ENCODE results near the gene TSHZ2.

The TSHZ2 gene

DNA sequence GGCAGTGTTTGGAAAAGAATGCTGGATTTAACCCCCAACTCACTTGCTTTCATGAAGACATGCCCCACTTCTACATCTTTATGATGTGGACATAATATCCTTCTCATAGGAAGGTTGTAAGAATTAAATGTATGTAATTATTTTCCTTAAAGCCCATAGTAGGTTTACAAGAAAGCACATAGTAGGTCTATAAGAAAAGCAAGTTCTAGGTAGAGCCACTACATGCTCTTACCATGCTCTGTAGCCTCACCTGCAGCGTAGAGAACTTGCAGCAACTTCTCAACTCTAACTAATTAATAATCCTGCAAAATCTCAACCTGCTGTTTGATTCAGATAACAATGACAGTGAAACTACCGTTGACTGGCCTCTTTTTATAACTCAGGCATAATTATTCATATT lies 288.4 kb downstream of the TSHZ2 start:
- DNase-seq: no peak

DNA sequence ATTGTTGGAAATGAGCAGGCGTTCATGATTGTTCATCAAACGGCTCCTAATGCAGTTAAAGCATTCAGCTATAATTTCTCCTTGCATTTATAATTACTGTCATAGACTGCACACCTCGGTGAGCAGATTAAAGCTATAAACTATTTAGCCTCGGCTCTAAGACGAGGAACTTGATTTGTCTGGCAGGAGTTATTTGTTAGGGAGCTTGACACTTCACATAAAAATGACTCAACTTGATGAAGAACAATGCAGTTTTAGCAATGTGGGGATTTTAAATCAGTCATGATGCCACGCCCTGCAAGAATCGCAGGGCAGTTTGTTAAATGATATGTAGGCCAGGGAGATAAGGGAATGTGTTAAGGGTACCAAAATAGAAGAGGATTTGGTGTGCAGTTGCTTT lies 290.2 kb downstream of the TSHZ2 start:
- no peak for DNase-seq

DNA sequence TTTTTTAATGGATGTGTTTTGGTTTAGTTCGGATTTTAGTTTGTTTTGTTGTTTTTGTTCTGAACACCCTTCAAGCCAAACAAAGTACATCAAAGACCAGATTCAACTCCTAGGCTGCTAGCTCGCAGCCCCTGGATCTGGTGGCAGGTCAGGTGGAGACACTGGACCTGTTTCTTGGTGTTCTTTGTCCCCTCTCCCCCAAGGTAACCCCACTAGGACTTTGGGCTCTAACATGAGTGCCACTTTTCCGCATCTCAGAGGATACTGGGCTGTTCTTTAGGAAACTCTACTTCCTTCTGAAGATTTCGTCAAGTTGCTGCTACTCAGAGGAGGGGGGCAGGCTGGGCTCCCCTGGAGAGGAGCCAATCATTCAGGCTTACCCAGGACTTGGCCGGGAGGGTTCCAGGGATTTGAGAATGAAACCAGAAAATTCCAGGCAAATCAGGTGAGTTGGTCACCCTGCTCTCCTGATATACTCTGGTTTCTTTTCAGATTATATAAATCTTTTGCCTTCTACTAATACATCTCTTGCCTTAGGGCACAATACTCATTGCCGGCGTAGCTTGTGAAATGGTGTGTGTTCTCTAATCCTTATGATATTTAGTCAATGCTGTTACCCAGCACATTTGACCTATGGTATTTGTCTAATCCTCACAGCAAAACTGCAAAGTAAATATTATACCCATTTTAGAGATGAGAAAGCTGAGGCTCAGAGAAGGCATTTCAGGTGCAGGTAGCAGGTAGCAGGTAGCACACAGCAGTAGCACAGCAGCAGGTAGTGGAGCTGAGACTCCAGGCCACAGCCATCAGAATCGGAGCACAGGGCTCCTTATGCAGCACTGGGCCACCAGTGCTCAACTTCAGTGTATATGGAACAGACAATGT lies 291.6 kb downstream of the TSHZ2 start:
- DNase-seq: no peak

DNA sequence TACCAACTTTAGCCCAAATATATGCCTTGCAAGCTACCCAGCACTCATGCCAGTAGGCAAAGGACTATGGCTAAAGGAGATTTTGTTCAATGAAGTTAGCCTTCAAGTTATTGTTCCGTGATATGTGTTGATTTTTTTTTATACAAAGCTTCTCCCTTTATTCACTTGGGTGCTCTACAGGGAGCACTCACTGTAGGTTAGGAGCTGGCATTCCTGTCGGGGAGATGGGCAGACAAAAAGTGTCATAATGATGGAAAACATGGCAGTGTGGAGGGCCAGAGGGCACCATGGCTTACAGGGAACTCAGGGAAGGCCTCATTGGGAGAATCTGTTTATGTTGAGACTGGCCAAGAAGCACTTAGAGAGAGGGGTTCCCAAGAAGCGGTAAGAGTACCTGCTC lies 292.4 kb downstream of the TSHZ2 start:
- DNase-seq: no peak

DNA sequence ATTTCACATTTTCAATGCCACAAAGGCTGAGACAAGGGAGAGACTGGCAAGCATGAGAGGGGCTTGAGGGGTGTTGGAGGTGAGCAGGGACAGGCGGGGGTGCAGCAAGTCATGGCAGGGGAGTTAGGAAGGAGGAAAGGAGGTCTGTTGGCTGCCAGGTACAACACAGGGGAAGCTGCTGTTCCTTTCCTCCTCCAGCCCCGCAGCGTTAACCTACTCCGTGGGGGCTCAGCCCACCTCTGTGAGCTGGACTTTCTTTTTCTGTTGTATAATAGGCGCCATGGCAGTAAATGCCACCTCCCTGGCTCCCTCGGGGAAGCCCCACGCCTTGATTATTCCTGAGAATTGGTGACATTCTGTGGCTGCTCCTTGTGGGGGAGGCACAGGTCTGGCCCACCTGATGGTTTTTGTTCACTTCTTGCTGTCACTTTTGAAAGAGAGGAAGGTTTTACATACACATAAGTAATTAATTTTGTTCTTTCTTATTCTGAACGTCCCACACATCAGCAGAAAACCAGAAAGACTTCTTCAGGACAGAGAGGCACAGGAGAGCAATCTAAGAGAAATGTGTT lies 293.2 kb downstream of the TSHZ2 start:
- no peak for DNase-seq

DNA sequence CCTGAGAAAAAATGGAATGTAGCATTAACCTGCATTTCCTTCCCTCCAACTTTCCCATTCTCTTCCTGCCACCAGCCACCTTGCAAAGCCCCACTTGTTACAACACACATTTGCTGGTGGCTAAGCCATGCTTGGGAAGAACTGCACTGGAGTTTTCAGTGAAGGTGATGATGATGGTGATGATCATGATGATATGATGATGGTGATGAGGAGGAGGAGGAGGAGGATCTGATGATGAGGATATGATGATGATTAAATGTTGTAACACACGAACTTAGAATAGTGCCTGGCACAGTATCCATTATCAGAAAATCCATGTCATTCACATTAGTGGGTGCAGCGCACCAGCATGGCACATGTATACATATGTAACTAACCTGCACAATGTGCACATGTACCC lies 297.2 kb downstream of the TSHZ2 start:
- no peak for DNase-seq

DNA sequence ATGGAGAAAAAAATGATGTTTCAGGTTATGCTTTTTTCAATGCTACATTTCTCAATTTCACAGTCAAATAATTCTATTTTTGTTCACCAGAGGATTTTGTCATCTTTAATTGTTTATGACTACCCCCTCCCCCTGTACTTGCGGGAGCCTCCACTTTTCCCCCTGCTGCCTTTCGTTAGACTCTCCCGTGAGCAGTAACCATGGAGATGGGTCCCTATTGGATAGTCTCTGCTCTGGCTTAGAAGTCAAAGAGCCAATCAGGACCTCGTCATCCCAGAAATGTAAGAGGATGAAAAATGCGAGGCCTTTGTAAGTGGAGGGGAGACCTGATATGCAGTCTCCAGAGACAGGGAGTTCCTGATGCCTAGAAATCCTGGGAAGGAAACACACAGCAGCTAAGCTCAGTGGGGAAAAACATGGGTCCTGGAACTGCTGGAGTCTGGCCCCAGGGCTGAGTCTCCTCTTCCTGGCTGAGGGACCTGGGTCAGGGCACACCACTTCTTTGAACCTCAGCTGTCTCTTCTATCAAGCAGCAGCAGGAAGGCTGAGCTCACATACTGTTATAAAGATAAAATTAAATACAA lies 298.7 kb downstream of the TSHZ2 start:
- no peak for DNase-seq

DNA sequence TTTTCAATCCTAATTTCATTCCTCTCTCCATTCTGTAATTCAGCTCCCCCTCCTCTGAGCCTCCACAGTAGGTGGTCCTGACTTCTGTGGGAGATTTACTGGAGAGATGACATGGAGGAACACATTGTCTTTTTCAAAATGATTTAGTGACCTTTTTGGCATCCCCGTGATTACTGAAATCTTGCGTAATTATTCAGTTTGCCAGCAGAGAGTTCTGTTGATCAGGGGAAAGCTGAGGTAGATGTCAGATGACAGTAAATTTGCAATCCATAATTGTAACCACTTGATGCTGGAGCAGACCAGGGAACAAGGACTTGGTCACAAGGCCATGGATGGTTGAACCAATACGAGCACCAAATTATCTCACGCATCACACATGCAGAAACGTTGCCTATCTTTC lies 302.2 kb downstream of the TSHZ2 start:
- no peak for DNase-seq

DNA sequence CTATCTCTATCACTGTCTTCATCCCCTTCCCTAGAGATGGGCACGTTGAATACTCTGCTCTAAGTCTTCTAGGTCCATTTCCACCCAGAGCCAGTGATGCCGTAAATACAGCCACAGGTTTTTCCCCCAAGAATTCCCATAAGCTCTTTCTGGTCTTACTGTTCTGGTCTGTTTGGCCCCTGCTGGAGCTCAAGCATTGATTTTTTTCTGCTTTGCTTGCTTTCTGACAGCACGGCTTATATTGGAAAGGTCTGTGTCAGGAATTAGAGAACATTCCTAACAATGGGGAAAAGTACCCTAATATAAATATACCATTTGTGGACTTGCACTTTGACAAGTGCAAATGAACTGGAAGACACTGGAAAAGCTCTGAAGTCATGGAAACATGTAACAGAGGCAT lies 302.6 kb downstream of the TSHZ2 start:
- DNase-seq: no peak

DNA sequence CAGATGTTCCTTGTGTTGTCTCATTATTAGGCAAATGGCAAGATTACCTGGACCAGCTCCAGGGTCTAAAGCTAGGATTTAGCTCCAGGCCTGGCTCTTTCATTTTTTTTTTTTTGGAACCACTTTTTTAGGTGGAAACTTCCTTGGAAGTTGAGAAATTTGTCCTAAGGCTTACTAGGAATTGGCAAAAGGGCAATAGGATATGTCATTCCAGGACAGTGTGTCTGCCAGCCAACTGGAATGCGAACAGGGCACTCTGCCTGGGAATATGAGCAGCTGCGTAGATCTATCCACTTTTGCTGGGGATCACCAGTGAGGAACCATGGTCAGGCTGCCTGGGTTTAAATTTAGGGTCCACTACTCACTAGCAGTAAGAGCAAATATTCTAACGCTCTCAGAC lies 304.0 kb downstream of the TSHZ2 start:
- no peak for DNase-seq

DNA sequence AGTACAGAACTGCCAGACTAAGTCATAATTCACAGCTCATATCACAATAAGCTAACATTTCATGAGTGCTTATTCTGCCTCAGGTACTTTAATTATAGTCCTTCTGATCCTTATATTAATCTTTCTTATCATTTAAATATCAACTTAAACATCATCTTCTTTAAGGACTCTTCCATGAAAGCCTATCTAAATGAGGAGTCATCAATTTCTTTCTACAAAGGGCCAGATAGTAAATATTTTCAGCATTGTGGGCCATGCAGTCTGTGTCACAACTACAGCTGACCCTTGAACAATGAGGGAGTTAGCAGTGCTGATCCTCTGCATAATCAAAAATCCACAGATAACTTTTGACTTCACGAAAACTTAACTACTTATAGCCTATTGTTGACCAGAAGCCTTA lies 306.4 kb downstream of the TSHZ2 start:
- no peak for DNase-seq

DNA sequence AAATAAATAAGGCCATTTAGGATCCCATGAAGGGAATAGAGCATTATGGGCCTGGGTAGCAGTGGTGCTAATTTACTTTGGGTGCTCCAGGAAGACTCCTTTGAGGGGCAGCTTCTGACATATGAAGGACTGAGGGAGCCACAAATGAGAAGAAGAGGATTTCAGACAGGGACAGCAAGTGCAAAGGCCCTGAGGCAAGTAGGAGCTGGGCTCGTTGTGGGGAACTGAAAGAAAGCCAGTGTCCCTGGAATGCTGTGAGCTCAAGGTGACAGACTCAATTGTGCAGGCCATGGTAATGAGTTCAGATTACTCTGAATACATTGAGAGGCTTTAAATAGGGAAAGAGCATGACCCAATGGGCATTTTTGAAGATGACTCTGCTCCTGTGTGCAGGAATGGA lies 307.6 kb downstream of the TSHZ2 start:
- DNase-seq: no peak

DNA sequence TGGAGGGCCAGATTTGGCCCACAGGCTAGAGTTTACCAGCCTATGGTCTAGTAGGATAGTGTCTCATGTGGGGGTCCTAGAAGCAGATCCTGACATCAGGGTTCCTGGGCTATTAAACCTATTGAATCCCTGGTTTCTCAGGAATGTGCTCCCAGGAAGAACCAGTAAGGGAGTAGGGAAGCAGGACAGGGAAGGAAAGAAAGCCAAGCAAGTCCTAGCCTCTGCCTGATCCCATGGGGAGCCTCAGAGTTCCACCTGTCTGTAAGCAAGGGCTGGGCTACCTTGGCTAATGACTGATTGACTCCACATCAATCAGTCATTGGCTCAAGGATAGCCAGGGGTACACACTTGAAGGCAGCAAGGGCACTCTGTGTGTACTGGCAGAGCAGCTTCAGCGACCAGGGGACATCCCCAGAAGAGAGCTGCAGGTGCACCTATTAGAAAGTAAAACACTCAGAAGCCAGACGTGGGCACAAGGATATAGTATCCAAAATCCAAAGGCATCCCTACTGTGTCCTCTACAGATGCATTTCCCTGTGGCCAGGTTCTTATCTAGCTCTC lies 309.5 kb downstream of the TSHZ2 start:
- DNase-seq: no peak

DNA sequence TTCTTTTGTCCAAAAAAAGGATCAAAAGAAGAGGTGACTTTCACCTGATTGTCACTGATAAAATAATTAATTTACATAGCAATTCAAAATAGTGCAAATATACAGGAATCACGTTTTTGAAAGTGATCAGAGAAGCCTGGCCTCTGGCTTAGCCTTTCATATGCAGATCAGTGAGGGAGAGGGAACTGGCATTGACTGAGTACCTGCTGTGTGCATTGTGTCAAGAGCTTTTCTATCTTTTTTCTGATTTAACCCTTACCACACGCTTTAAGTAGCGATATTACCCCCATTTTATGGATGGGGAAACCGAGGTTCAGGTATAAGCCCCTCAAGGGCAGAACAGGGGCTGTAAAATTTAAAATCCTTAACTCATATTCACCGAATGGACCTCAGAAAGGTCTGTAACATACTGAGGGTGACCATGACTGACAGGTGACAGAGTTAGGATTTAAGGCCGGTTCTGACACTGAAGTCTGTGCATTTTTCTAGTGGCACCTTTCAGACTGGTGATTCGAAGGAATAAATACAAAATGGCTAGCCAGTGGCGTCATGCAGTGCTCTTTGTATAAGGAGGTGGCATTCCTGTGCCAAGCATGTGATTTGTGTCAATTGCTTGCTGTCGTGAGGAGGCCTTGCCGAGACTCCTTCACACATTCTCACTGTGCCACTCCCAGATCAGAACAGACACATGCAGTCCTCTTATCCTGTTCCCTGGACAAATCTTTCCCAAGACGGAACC lies 310.2 kb downstream of the TSHZ2 start:
- no peak for DNase-seq

DNA sequence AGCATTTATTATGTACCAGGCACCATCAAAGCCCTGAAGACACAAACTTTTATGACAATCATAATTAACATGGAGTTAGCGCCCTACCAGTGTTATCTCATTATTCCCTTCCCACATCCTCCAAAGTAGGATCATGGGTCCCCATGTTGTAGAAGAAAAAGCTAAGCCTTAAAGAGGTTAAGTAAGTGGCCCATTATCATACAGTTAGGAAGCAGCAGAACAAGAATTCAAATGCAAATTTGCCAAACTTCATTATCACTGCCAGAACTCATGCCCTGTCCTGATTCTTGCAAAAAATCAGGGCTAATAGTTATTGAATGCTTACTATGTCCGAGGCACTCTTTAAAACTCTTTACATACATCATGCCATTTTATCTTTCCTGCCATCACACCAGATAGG lies 310.9 kb downstream of the TSHZ2 start:
- DNase-seq: no peak

DNA sequence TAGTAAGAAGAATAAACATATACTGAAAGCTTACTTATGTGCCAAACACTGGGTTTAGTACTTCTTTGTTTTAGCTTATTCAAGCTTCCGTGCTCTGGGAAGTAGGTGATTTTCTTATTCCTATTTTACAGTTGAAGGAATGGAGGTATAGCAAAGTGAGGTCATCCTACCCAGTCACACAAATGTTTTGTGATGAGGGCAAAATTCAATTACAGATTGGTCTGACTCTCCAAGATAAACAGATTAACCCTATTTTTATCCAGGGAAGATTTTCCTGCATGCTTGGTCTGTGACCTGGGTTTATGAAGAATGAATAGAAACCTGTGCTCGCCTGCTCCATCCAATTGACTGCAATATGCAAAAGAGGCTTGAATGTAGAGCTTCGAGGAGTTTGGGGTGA lies 311.4 kb downstream of the TSHZ2 start:
- DNase-seq: no peak

DNA sequence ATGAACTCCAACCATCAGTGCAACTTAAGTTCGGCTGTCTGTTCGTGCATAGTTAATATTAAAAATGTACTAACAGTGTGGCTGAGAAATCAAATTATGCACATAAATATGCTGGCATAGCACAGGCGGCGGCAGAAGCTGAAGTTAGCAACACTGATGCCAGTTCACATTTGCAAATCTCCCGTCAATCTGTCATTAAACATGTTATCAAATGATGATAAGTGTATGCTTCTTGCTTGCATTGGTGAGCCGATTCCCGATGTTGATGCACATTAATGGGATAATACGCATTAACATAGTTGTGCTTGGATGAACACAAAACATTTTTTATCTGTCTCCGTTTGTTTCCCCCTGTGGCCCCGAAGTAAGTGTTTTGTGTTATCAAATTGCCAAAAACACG lies 312.1 kb downstream of the TSHZ2 start:
- no peak for DNase-seq

DNA sequence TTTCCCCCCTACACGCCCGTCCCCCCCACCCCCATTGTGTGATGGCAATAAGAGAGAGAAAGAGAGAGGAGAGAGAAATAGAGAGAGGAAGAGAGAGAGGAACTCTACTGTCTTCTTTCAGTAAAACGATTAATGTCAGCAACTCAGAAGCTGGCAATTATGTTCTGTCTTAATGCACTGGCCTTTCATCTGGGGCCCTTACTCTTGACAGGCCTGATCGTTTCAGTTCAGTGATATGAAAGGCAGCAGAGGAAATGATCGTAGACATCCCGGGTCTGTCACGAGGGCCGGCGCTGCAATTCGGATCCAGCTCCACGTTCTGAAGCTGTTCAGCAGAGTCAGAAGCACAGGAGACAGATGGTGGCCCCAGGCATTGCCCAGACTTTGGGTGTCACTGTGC lies 312.5 kb downstream of the TSHZ2 start:
- DNase-seq: no peak

DNA sequence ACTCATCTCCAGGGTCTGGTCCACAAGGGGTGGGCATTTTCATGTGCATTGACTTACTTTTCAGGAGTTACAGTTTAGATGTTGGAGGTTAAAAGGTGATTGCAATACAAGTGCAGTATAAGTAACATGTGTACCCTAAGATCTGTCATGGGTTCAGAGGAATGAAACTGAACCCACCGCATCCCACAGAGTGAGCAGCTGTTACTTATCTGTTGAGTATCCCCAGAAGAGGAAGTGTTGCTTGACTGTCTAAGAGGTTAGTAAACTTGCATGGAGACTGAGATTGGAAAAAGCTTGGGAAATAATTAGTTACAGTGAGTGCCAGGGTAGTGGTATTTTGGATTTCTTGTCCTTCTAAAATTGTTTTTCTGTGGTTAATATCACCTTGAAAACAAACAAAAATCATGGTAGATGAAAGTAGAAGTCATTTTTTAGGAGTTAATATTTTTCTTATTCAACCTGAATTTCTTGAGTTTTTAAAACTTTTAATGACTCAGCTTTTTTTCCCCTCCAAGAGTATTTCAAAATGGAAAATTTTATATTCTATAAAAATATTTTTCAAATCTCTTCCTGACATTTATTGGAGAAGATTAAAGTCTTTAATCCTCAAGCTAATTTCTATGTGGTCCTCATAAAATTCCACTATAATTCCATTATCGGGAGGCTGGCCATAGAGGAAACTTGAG lies 315.3 kb downstream of the TSHZ2 start:
- no peak for DNase-seq

DNA sequence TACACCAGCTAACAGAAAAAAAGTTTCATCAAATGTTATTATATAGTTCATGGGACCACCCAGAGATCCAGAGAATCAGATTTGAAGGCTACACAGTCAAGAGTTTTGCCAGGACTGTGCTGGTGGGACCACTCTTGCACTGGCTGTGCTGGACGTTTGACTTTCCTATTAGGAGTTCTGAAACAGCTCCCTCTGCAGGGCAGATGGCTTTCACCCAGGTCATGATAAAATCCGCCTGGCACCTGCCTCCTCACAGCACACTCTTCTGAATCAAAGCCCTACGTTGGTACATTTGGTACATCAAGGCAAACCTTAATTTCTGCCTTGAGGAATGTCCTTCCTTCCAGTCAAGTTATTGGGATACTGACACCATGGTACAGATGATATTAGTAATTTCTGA lies 319.4 kb downstream of the TSHZ2 start:
- DNase-seq: no peak

DNA sequence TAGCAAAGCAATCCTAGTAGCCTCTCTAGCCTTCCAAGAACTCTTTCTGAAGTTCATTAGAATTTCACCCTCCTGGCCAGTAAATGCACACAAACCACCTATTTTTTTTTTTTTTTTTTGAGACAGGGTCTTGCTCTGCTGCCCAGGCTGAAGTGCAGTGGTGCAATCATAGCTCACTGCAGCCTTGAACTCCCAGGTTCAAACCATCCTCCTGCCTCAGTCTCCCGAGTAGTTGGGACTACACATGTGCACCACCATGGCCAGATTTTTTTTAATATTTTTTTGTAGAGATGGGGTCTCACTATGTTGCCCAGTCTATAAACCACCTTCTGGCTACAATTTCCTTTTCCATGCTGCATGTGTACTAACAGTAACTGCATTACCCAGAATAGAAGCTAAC lies 320.2 kb downstream of the TSHZ2 start:
- no peak for DNase-seq

DNA sequence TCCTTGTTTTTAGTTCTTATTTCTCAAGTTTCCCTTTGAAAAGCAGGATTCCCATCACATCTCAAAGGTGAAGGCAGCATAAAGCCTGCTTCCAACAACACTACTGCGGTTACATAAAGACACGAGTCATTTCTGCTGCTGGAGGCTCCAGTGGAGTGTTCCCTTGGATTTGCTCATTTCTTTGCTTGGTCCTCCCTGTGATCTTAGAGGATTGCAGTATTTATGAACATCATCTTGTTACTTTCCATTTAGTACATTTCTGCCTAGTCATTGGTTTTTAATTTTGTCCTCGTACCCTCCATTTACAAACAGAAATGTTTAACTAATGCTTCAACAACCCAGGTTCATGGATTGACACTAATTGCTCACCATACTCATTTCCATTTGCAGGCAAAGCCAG lies 322.6 kb downstream of the TSHZ2 start:
- no peak for DNase-seq

DNA sequence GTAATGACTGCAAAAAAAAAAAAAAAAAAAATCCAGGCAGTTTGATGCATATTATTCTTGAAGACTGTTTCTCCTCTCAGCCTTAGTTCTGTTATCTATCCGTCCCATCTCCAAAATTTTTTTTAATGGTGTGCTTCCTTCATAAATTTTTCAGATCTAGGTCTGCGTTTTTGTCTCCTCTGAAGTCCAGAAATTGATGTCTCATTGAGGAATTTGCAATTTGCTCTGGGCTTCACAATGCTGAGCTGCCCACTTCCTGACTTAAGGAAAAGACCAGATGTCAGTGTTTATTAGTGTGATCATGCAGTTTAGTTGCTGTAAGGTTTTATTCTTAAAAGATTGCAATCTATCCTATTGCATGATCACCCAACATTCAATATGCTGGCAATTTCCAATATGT lies 323.9 kb downstream of the TSHZ2 start:
- DNase-seq: no peak
